K562 (cell line): ENCODE measurements around the gene ASCC3. TPM values are rescaled to one million over a fixed set of nuclear protein-coding genes. Genes with fewer than 3 reads are reported as not detected.

Source experiments
- ATAC-seq: fragments of 200-7000 bp; cut with Tn5 transposase; 3 replicates; pipeline ENCODE4 v1.9.1; 2020; ENCODE audit warnings: moderate library complexity
- BruUV-seq: library from RNA; stranded (reverse); fragments of 400-500 nt; replicated peaks from 2 replicates; lab custom pipeline; 2021; lab: Mats Ljungman, UMichigan
- CTCF ChIA-PET: fragments of 300-600 bp; formaldehyde crosslinking; extraction: SDS; loops from one replicate; lab custom pipeline; 2021; ENCODE audit warnings: low intra/inter-chr PET ratio; lab: Yijun Ruan, JAX
- POLR2A ChIA-PET: fragments of 300-600, 350-650 bp; sonication (Branson Sonifier 250); formaldehyde crosslinking; extraction: SDS; loops from one replicate; lab custom pipeline; 2021; ENCODE audit warnings: antibody characterized with exemption, inconsistent platforms; lab: Yijun Ruan, JAX
- DNase-seq, 4 experiments: peaks; one replicate each; pipeline versions ENCODE4 v3.0.0 to v3.0.0-alpha.2; 2011 to 2018; ENCODE audit warnings: low spot score in 3 of 4, mixed read lengths in 3 of 4; ENCODE audit errors: extremely low read depth in 1 of 4
- FAIRE-seq: peaks from 2 replicates; lab custom pipeline; 2011; peaks lifted over from hg19 to GRCh38; lab: Jason Lieb, UNC
- H2AFZ ChIP-seq: 2 replicates; pipeline ENCODE4 v1.6.0; 2011; ENCODE audit warnings: low read depth, low read length, control low read depth, inconsistent platforms
- H3K27ac ChIP-seq: fragments of 200-600 bp; 3 replicates; pipeline ENCODE4 v1.8.0; 2011; ENCODE audit warnings: low read depth, mild to moderate bottlenecking, control low read depth, inconsistent platforms, low read length, moderate library complexity, mixed read lengths; ENCODE audit errors: extremely low read depth
- H3K27me3 ChIP-seq, 2 experiments: fragments of 300-600 bp in 1 of 2; 2 replicates in 1 of 2; 3 replicates in 1 of 2; pipeline versions ENCODE4 v1.6.0 to v1.8.0; 2011; ENCODE audit warnings: inconsistent platforms in 2 of 2, low read length in 2 of 2, mild to moderate bottlenecking in 1 of 2, mixed read lengths in 1 of 2, moderate library complexity in 1 of 2; ENCODE audit not compliant: control insufficient read depth in 2 of 2, insufficient read depth in 2 of 2
- H3K36me3 ChIP-seq: fragments of 300-600 bp; 3 replicates; pipeline ENCODE4 v1.8.0; 2011; ENCODE audit warnings: mild to moderate bottlenecking, low read length, inconsistent platforms; ENCODE audit not compliant: control insufficient read depth, insufficient read depth
- H3K4me1 ChIP-seq, 2 experiments: fragments of 200-600 bp in 1 of 2; replicated peaks in 1 of 2; 2 replicates in 1 of 2; 3 replicates in 1 of 2; pipeline versions ENCODE4 v1.5.1 to v1.8.0; 2011; ENCODE audit warnings: inconsistent platforms in 2 of 2, low read length in 2 of 2, mild to moderate bottlenecking in 1 of 2, mixed read lengths in 1 of 2, moderate library complexity in 1 of 2; ENCODE audit not compliant: control insufficient read depth in 2 of 2, insufficient read depth in 2 of 2
- H3K4me2 ChIP-seq: 2 replicates; pipeline ENCODE4 v1.6.1; 2011; ENCODE audit warnings: low read length, control low read depth, inconsistent platforms, mixed read lengths; ENCODE audit not compliant: insufficient read depth
- H3K4me3 ChIP-seq: fragments of 200-600 bp; sonication (generic), shearing (Covaris generic); 2 replicates; pipeline ENCODE4 v1.5.1; 2016; ENCODE audit warnings: control low read depth, inconsistent platforms
- H3K79me2 ChIP-seq: fragments of 200-600 bp; 3 replicates; pipeline ENCODE4 v1.8.0; 2011; ENCODE audit warnings: low read length, inconsistent platforms; ENCODE audit not compliant: control insufficient read depth, insufficient read depth
- H3K9ac ChIP-seq, 2 experiments: 2 replicates each; pipeline versions ENCODE4 v1.6.0 to v1.6.1; 2011; ENCODE audit warnings: low read depth in 2 of 2, low read length in 2 of 2, control low read depth in 1 of 2, inconsistent platforms in 1 of 2, mild to moderate bottlenecking in 1 of 2, mixed read lengths in 1 of 2; ENCODE audit not compliant: insufficient read depth in 1 of 2
- H3K9me1 ChIP-seq: one replicate; pipeline ENCODE4 v1.6.0; 2011; ENCODE audit warnings: inconsistent platforms, mild to moderate bottlenecking, low read length, moderate library complexity; ENCODE audit not compliant: control insufficient read depth, insufficient read depth
- H3K9me3 ChIP-seq: replicated peaks from 2 replicates; pipeline ENCODE4 v1.5.1; 2011; ENCODE audit warnings: low read depth, low read length, inconsistent platforms; ENCODE audit not compliant: control insufficient read depth, insufficient read depth
- H4K20me1 ChIP-seq: replicated peaks from 2 replicates; pipeline ENCODE4 v1.6.1; 2011; ENCODE audit warnings: low read length, inconsistent platforms, mixed read lengths; ENCODE audit not compliant: control insufficient read depth, insufficient read depth
- CBX2 ChIP-seq: fragments of 200-600 bp; sonication (generic); IDR thresholded peaks from one replicate; pipeline ENCODE4 v1.6.1; 2012; ENCODE audit warnings: mild to moderate bottlenecking, low read length, inconsistent platforms; ENCODE audit not compliant: insufficient read depth, poor library complexity, severe bottlenecking
- GATA2 ChIP-seq: sonication (generic); formaldehyde crosslinking; IDR thresholded peaks from 2 replicates; pipeline ENCODE4 v1.4.0; 2020; ENCODE audit warnings: mild to moderate bottlenecking, missing genetic modification reagents
- MCM7 ChIP-seq, 2 experiments: fragments of 450-650 bp; IDR thresholded peaks; 2 replicates each; pipeline ENCODE4 v1.6.1; 2016 to 2018
- NFRKB ChIP-seq: fragments of 450-650 bp; IDR thresholded peaks from 2 replicates; pipeline ENCODE4 v1.6.1; 2016; ENCODE audit warnings: low read depth
- NONO ChIP-seq, 2 experiments: fragments of 200-400 bp in 1 of 2; fragments of 450-650 bp in 1 of 2; formaldehyde crosslinking in 1 of 2; IDR thresholded peaks; 2 replicates each; pipeline ENCODE4 v1.6.1; 2017; ENCODE audit warnings: low read depth in 2 of 2, mild to moderate bottlenecking in 2 of 2, moderate library complexity in 2 of 2, low read length in 1 of 2
- PHF8 ChIP-seq: fragments of 200-600 bp; sonication (generic); IDR thresholded peaks from 2 replicates; pipeline ENCODE4 v1.6.1; 2012; ENCODE audit warnings: mixed run types, mild to moderate bottlenecking, inconsistent platforms, low read length, moderate library complexity, borderline replicate concordance
- PHTF2 ChIP-seq: fragments of 250-450 bp; sonication (Bioruptor Pico); IDR thresholded peaks from 2 replicates; pipeline ENCODE4 v1.5.0; 2021; ENCODE audit warnings: mild to moderate bottlenecking
- RBBP5 ChIP-seq: fragments of 200-600 bp; sonication (generic); IDR thresholded peaks from 2 replicates; pipeline ENCODE4 v1.6.1; 2012; ENCODE audit warnings: borderline replicate concordance, mild to moderate bottlenecking, low read length, control low read depth, inconsistent platforms; ENCODE audit not compliant: insufficient read depth, poor library complexity, severe bottlenecking
- RBM14 ChIP-seq: fragments of 200-400 bp; formaldehyde crosslinking; IDR thresholded peaks from 2 replicates; pipeline ENCODE4 v1.6.1; 2018; ENCODE audit warnings: low read depth, mild to moderate bottlenecking, low read length, moderate library complexity, borderline replicate concordance; ENCODE audit not compliant: insufficient read depth
- SPI1 ChIP-seq: IDR thresholded peaks from 2 replicates; pipeline ENCODE4 v1.6.1; 2011; ENCODE audit warnings: low read depth, low read length, control low read depth, borderline replicate concordance
- XRCC5 ChIP-seq: fragments of 200-400 bp; formaldehyde crosslinking; IDR thresholded peaks from 2 replicates; pipeline ENCODE4 v1.6.1; 2017; ENCODE audit warnings: low read depth, mild to moderate bottlenecking, low read length
- ZNF143 ChIP-seq: sonication (generic); formaldehyde crosslinking; IDR thresholded peaks from 2 replicates; pipeline ENCODE4 v1.9.0; 2022; ENCODE audit warnings: mild to moderate bottlenecking, missing genetic modification reagents
- ZNF444 ChIP-seq: fragments of 250-450 bp; sonication (Bioruptor Pico); IDR thresholded peaks from 2 replicates; pipeline ENCODE4 v1.4.0; 2020; ENCODE audit warnings: mild to moderate bottlenecking, moderate library complexity
- WGBS: fragments of 100-300 bp; shearing (Covaris generic); methylation state at CpG from one replicate; pipeline ENCODE4 v1.1.6; 2016; ENCODE audit warnings: low coverage, mixed read lengths; ENCODE audit not compliant: insufficient coverage; ENCODE audit errors: missing lambda C conversion rate; 5-methylcytosine and 5-hydroxymethylcytosine counted together
- in situ Hi-C: fragments of 300-500 bp; cut with MboI; formaldehyde crosslinking; loops from 4 replicates; pipeline ENCODE4 v1.15.0; 2018; ENCODE audit warnings: inconsistent platforms, mixed read lengths
- intact Hi-C: fragments of 100-400 bp; cut with micrococcal nuclease; formaldehyde crosslinking; loops from 2 replicates; pipeline ENCODE4 v1.14.2; 2022
- polyA plus RNA-seq, 8 experiments: library from polyadenylated mRNA; depleted of rRNA in 4 of 8; stranded (reverse) in 5 of 8; unstranded in 3 of 8; fragments of >200 nt; fragmentation: Nextera tagmentation in 2 of 8; fragmentation: Illumina TruSeq in 1 of 8; extraction: Ambion mirVana in 2 of 8; extraction: Trizol in 1 of 8; gene quantifications; 2 replicates each; pipeline versions ENCODE4 v1.2.1 to v1.2.3, GENCODE V29; 2011 to 2014; ENCODE audit warnings: inconsistent platforms in 1 of 8, missing spikeins in 1 of 8
- total RNA-seq, 7 experiments: library from RNA; depleted of rRNA in 6 of 7; stranded (reverse); fragments of >200 nt in 6 of 7; fragmentation: Illumina TruSeq in 2 of 7; extraction: Trizol in 2 of 7; gene quantifications; 2 replicates each; pipeline versions ENCODE4 v1.2.1 to v1.2.3, GENCODE V29; 2011 to 2021; ENCODE audit warnings: low replicate concordance in 1 of 7
- TF ChIP-seq, protein P1 (sequence below): IDR thresholded peaks from 3 replicates; pipeline ENCODE4 v1.6.1; 2011; ENCODE audit warnings: borderline replicate concordance, mild to moderate bottlenecking, moderate library complexity; ENCODE audit not compliant: insufficient read length; ENCODE audit errors: extremely low read depth
- TF ChIP-seq, protein P2 (sequence below), 2 experiments: fragments of 450-650 bp; IDR thresholded peaks; 2 replicates each; pipeline ENCODE4 v1.6.1; 2016
- TF ChIP-seq, protein P3 (sequence below): fragments of 450-650 bp; IDR thresholded peaks from 2 replicates; pipeline ENCODE4 v1.6.1; 2016

ASCC3 gene
- total and polyA plus RNA-seq, 9 of the 15 experiments (the other 6 are each of a cell fraction or from before 2014, with no cell fraction given), result 16.1 to 56.1 (median 33.9) TPM

DNA sequence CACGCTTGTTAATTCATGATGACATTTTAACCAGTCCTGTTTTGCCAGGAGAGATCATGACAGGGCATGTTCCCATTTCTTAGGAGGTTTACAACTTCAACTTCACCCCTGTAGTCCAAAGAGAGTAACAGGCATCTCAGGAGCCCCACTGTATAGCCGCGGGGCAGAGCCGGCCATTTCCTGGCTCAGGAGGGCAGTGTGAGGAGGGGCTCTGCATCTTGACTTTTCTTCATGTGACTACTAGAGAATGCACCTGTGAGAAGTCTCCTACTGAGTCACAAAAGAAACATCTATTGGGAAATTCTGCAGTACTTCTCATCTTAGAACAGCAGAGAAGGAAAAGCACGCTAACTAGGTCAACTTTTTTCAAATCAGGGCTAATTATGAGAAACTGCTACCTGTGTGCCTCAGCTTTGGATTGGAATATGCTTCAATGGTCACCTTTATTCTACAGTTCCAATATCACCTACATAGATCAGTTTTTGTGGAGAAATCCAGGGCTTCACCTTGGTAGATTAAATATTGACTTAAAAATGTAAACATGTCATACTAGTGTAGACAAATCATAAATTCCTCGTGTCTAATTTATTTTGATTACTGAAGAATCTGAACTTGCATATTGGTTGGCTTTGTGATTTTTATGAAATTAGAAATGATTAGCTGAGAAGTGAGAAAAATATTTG is 387.8 kb downstream of the ASCC3 start:
- FAIRE-seq, result no peak
- in situ Hi-C loops, result no loop called here
- intact Hi-C loops, result no loop called here
- ChIA-PET POLR2A (interaction anchor here (0.7 kb wide), 1 partner anchor 19 kb away, joined by 3 read pairs; no protein-coding TSS in a partner anchor), CTCF (no interaction called here)
- H3K27me3 ChIP-seq, result peaks cover 16 to 19% of the 10 kb centered on the region in 2 experiments; a peak in 3 of 5 replicates
- TF ChIP-seq PHTF2 (CRISPR knock-in tag) (no peak), NONO (IDR thresholded peaks at IDR 0.05; ENCODE audit: low read depth in 2 of 2, low read length in 1 of 2) (no peak), ZNF444 (no peak), SPI1 (no peak), RBBP5 (no peak), CBX2 (no peak), PHF8 (no peak), NFRKB (no peak), MCM7 (IDR thresholded peaks at IDR 0.05) (no peak), XRCC5 (no peak), ZNF143 (CRISPR knock-in tag) (no peak), RBM14 (no peak), GATA2 (CRISPR knock-in tag) (no peak)
- TF ChIP-seq, protein P1, sequence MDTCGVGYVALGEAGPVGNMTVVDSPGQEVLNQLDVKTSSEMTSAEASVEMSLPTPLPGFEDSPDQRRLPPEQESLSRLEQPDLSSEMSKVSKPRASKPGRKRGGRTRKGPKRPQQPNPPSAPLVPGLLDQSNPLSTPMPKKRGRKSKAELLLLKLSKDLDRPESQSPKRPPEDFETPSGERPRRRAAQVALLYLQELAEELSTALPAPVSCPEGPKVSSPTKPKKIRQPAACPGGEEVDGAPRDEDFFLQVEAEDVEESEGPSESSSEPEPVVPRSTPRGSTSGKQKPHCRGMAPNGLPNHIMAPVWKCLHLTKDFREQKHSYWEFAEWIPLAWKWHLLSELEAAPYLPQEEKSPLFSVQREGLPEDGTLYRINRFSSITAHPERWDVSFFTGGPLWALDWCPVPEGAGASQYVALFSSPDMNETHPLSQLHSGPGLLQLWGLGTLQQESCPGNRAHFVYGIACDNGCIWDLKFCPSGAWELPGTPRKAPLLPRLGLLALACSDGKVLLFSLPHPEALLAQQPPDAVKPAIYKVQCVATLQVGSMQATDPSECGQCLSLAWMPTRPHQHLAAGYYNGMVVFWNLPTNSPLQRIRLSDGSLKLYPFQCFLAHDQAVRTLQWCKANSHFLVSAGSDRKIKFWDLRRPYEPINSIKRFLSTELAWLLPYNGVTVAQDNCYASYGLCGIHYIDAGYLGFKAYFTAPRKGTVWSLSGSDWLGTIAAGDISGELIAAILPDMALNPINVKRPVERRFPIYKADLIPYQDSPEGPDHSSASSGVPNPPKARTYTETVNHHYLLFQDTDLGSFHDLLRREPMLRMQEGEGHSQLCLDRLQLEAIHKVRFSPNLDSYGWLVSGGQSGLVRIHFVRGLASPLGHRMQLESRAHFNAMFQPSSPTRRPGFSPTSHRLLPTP, result no peak
- TF ChIP-seq, protein P2, sequence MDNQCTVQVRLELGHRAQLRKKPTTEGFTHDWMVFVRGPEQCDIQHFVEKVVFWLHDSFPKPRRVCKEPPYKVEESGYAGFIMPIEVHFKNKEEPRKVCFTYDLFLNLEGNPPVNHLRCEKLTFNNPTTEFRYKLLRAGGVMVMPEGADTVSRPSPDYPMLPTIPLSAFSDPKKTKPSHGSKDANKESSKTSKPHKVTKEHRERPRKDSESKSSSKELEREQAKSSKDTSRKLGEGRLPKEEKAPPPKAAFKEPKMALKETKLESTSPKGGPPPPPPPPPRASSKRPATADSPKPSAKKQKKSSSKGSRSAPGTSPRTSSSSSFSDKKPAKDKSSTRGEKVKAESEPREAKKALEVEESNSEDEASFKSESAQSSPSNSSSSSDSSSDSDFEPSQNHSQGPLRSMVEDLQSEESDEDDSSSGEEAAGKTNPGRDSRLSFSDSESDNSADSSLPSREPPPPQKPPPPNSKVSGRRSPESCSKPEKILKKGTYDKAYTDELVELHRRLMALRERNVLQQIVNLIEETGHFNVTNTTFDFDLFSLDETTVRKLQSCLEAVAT (IDR thresholded peaks at IDR 0.05), result no peak
- TF ChIP-seq, protein P3, sequence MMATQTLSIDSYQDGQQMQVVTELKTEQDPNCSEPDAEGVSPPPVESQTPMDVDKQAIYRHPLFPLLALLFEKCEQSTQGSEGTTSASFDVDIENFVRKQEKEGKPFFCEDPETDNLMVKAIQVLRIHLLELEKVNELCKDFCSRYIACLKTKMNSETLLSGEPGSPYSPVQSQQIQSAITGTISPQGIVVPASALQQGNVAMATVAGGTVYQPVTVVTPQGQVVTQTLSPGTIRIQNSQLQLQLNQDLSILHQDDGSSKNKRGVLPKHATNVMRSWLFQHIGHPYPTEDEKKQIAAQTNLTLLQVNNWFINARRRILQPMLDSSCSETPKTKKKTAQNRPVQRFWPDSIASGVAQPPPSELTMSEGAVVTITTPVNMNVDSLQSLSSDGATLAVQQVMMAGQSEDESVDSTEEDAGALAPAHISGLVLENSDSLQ, result no peak
- H3K79me2 ChIP-seq, result no peaks in the 10 kb centered on the region
- H3K9me1 ChIP-seq, result no peaks in the 10 kb centered on the region
- H3K9me3 ChIP-seq, result no peaks in the 10 kb centered on the region
- no peak for ATAC-seq
- H3K27ac ChIP-seq, result no peak overlapping the region
- H3K36me3 ChIP-seq, result no peaks in the 10 kb centered on the region
- H3K4me3 ChIP-seq, result no peak overlapping the region
- no peak overlapping the region for H3K9ac ChIP-seq
- H2AFZ ChIP-seq, result no peak overlapping the region
- no TSS peak for BruUV-seq
- no peak overlapping the region for H3K4me2 ChIP-seq
- no peak for DNase-seq
- 0% methylated on average over 6 of the region's 6 CpGs for WGBS
- no peaks in the 10 kb centered on the region for H3K4me1 ChIP-seq
- no peaks in the 10 kb centered on the region for H4K20me1 ChIP-seq
